Stimulated activated naive CD4-positive, alpha-beta T cell (primary cell): ENCODE measurements around the gene ENAH.
A peak's percentile ranks its signal among the peaks of the same experiment; 100 is the strongest.

ENCODE experiments used
- DNase-seq, 6 experiments: peaks; one replicate each; lab custom pipeline; 2025; lab: John Stamatoyannopoulos, UW

The ENAH gene

GRCh38 chr1:225471453-225472301 lies 181.2 kb downstream of the ENAH start:
- DNase-seq, result no peak

GRCh38 chr1:225471109-225471452 lies 181.8 kb downstream of the ENAH start:
- no peak for DNase-seq

GRCh38 chr1:225470211-225471108 lies 182.5 kb downstream of the ENAH start:
- DNase-seq, result no peak

- DNase-seq, result no peak
These were observed 183.9 kb downstream of the ENAH start for GRCh38 chr1:225469051-225469450.

- peak in 1 of 6 experiments; percentile 13 for DNase-seq
These were observed 184.5 kb downstream of the ENAH start for GRCh38 chr1:225468270-225469020.

- DNase-seq, result peak; percentile 59 to 85 (median 74)
These were observed 185.5 kb downstream of the ENAH start for GRCh38 chr1:225467193-225468020.

- DNase-seq, result no peak
These were observed 186.1 kb downstream of the ENAH start for GRCh38 chr1:225466848-225467192.

- DNase-seq, result no peak
These were observed 187.0 kb downstream of the ENAH start for GRCh38 chr1:225465793-225466517.

GRCh38 chr1:225464851-225465792 lies 187.8 kb downstream of the ENAH start:
- no peak for DNase-seq

- DNase-seq, result no peak
These were observed 190.0 kb downstream of the ENAH start for GRCh38 chr1:225462714-225463574.

- no peak for DNase-seq
These were observed 190.6 kb downstream of the ENAH start for GRCh38 chr1:225462429-225462713.

GRCh38 chr1:225461533-225462428 lies 191.1 kb downstream of the ENAH start:
- no peak for DNase-seq

- DNase-seq, result no peak
These were observed 192.0 kb downstream of the ENAH start for GRCh38 chr1:225460737-225461532.

GRCh38 chr1:225460021-225460736 lies 192.7 kb downstream of the ENAH start:
- no peak for DNase-seq

GRCh38 chr1:225458222-225458631 lies 194.7 kb downstream of the ENAH start:
- no peak for DNase-seq

- no peak for DNase-seq
These were observed 198.2 kb downstream of the ENAH start for GRCh38 chr1:225454733-225455132.
